DMS 273 treated with DMSO at 0.1 percent for 48 hours (cell line): ENCODE results near the gene ARL6IP6.

Experiments used
- DNase-seq: peaks from one replicate; lab custom pipeline; 2025; lab: John Stamatoyannopoulos, UW

Gene ARL6IP6

DNA sequence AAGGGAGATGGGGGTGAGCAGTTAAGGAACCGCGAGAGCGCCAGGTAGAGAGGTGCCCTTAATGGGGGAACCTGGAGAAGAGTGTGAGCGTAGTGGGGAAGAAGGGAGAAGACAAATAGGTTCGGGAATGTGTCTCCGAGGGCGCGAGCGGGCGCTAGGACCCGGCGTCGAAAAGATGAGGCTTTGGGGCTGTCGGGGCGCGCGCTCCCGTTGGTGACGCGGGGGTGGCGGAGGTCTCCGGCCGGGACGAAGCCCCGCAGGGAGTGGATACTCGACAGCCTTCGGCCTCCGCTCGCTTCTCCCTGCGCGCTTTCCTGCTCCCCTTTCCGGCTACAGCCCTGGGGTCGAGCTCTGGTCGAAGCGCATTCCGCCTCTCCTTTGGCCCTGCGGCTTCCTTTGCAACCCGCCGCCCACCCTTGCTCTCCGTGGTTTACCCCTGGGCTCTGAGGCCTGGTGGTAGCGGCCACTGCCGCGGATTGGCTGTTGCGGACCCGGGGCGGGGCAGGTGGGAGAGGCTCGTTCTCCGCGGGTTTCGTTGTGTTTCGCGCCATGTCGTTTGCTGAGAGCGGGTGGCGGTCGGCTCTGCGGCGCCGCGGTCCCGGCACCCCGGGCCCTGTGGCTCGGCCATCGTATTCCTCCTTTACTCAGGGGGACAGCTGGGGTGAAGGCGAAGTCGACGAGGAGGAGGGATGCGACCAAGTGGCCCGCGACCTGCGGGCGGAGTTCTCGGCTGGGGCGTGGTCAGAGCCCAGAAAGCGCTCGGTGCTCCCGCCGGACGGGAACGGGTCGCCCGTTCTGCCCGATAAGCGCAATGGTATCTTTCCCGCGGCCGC, at the start of gene ARL6IP6:
Gene ARL6IP6 (plus strand): TSS at position 545 of the 833 bp plus-strand sequence. CDS start 5 bp downstream, at position 550.
- DNase-seq, result peak; percentile 91

GRCh38 chr2:152674334-152674733, 44.1 kb upstream of the ARL6IP6 start:
- DNase-seq, result no peak

- no peak for DNase-seq
Measured at GRCh38 chr2:152676461-152676860, 42.0 kb upstream of the ARL6IP6 start.

DNA sequence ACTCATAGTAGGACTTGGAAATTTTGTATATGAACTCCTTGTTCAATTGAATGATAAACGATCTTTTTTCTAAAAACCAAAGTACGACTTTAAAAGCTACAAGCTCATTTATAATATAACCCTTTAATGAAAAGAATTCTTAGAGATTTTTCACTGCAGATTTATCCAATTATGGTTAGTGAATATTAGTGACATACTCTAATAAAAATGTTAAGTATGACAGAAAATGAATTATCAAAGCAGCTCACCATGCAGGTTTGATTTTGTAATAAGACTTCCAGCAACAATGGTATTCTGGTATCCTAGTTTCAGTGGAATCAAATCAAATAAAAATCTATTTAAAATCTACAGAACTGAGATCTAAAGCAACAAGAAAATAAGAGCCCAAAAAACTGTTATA, 39.6 kb upstream of the ARL6IP6 start:
- DNase-seq, result no peak

DNA sequence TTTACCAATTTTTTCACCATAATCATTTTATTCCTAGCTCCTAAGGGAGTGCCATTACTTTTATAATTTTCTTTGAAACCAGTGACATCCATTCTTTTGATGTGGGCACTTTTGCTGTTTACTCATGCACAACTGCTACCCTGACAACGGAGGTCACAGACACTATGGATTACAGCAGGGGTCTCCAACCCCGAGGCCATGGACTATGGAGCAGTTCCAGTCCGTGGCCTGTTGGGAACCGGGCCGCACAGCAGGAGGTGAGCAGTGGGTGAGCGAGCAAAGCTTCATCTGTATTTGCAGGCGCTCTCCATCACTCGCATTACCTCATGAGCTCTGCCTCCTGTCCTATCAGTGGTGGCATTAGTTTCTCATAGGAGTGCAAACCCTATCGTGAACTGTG, 35.8 kb upstream of the ARL6IP6 start:
- no peak for DNase-seq

DNA sequence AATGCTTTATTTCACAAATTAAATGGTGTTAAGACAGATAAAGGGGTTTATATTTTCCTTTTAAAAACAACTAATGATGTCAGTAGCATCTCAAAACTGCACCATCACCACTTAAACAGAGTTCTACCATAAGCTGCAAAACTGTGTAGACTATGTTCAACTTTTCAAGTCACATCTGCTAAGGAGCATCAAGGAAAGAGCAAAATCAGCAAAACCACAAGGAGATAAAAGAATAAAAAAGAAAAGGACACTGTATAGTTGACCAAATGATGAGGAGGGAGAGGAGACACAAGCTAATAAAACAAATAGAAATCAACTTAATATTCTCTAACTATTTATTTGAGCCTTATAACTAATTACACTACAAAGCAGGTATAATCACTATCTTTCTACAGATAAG, 35.0 kb upstream of the ARL6IP6 start:
- no peak for DNase-seq

DNA sequence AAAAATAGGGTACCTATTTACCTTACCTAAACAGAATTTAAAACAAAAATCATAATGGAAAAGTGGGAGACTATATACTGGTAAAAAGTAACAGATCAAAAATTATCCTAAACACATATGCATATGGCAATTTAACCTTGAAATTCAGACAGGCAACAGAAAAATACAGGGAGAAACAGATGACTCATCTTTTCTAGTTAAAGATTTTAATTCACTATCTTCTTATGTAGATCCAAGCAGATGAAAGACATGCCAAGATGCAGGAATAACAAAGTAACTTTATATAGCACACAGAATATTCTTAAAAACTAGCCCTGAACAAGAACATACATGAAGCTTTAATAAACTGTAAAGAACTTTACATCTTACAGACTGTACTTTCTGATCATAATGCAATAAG, 32.1 kb upstream of the ARL6IP6 start:
- no peak for DNase-seq

GRCh38 chr2:152693033-152693432, 25.4 kb upstream of the ARL6IP6 start:
- no peak for DNase-seq

GRCh38 chr2:152694161-152694661, 24.2 kb upstream of the ARL6IP6 start:
- no peak for DNase-seq

DNA sequence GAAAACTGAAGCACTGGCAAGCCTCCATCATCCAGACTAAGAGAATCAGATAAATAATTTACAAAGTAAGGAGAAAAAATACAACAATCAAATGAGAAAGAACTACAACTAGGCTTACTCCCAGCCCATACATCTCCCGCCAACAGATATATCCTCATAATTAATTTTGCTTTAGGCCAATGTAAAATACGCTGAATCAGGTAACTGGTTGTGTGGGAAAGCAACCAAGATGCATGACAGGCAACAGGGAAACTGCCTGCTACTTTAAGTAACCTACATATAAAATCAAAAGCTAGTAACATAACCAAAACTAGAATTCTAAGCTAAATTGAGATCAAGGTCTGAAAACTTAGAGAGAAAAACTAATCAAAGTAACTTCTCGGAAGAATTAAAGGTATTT, 22.7 kb upstream of the ARL6IP6 start:
- no peak for DNase-seq

- DNase-seq, result no peak
Measured at GRCh38 chr2:152696476-152696875, 21.9 kb upstream of the ARL6IP6 start.

GRCh38 chr2:152701198-152701597, 17.2 kb upstream of the ARL6IP6 start:
- no peak for DNase-seq

DNA sequence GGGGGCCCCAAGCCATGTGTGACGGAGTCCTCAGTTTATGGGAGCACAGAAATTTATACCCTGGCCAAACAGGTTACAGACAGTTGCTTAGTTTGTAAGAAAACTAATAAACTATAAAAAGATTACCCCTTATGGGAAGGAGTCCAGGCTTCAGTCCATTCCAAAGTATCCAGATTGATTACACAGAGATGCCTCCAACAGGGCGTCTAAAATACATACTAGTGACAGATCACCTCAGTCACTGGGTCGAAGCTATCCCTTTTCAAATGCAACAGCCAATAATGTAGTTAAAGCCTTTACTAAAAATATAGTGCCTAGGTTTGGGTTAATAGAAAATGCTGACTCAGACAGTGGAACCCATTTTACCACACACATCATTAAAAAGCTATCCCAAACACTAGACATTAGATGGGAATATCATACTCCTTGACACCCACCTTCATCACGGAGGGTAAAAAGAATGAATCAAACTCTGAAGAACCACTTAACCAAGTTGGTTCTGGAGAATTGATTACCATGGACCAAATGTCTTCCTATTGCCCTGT, 11.9 kb upstream of the ARL6IP6 start:
- DNase-seq, result no peak

GRCh38 chr2:152708742-152709141, 9.7 kb upstream of the ARL6IP6 start:
- DNase-seq, result no peak

DNA sequence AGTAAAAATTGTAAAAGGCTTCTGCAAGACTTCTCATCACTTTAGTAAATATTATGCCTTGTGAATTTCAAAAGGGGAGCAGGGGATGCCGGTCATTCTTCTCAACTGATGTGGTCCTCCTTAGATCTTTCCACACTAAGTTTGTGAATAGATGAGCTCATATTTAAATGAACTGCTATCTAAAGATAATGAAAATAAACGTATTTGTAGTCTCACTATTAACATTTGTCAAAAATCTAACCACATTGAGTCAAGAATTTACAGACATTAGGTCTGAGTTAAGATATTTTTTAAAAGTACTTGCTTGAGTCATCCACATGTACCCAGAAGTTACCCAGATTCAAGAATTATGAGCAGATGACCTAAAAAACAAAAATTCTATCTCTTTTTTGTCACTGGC, 7.7 kb upstream of the ARL6IP6 start:
- DNase-seq, result no peak

- DNase-seq, result no peak
Measured at GRCh38 chr2:152715112-152715511, 3.3 kb upstream of the ARL6IP6 start.

- DNase-seq, result peak; percentile 5
Measured at GRCh38 chr2:152715854-152716428, 2.5 kb upstream of the ARL6IP6 start.

DNA sequence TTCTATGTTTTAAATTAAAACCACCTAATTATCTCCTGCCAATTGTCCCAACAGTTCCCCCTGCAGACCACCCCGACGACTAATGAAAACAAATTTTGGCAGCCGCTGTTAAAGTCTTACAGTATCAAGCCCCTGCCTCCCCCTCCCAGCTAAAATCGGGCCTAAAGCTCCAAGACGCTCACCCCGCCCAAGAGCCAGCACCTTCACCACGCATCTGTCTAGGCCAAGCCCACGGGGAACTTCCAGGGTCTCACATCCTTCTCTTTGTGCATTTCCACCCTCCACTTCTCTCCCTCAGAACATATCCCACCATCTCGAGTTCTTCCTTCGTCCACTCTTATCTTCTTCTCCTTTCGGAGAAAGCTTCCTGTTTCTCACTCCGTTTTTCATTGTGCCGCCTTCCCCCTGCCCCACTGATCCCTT, 1.6 kb upstream of the ARL6IP6 start:
- DNase-seq, result peak; percentile 16

DNA sequence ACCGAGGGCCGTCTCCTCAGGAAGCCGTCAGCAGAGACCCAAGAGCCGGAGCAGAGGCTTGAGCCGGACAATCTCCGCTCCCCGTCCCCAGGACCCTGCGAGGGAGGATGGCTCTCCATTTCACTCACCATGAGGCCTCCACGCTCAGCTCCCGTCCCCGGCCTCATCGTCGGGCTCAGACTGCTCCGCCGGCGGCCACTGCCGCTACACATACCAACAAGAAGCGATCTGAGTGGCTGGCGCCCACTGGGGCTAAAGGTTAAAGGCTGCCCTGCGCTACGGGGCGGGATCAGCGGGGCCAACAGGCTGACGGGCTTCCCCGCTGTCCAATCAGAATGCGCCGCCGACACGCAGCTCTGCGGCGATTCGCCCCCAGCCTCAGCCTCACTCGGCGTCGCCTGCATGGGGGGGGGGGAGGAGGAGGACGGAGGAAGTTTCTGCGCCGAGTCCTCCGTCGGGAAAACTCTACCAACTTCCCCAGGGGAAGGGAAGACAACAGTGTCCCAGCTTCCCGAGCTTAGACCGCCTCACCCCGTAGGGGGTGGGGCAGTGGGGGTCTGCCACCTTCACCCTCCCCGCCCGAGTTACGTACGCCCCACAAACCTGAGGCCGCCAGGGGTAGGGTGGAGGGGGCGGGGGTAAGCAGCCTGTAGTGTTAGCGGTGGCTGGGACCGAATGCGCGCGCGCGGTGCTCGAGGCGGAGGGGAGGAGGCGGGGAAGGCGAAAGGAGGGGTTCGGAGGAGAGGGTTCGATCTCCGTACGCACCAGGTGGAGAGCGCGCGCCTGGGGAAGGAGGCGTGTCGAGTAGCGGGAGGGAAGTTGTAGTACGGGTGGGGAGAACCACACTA, 968 bp upstream of the ARL6IP6 start, which contains the start of gene PRPF40A:
Gene PRPF40A (minus strand): TSS at position 234 of the 848 bp plus-strand sequence. CDS start 22 bp downstream, at position 212.
- DNase-seq, result peak; percentile 92

DNA sequence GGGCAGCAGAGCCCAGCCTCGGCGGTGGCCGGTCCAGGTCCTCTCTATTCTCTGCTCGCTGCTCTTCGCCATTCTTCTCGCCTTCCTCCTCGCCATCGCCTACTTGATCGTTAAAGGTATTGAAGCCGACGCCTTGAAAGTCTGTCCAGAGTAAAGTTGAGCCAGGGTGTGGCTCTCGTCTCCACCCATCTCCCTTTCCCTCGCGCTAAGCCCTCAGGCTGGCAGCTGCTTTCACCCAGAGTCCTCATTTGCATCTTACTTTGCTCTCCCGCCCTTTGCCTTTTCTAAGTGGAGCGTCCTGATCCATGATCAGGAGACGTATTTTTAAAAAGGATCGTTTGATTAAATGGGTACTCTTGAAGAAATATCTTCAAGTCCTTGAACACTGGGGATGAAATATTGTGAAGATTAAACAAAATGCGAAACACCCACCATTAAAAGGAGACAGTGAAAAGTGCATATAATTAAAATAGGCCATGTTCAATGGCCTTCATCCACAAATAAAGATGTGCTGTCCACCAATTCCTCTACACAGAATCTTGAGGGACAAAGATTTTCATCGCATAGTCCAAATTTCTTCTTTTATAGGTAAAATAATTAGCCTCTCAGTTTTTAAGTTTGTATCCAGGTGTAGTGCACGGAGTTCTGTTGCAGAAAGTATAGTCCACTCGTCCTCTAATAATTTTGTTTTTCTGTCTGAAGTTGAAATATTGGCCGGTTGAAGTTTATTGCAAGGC, 657 bp downstream of the ARL6IP6 start:
- peak; percentile 68 for DNase-seq

- DNase-seq, result no peak
Measured at GRCh38 chr2:152720794-152721193, 2.4 kb downstream of the ARL6IP6 start.
